ENCODE data around the gene PRG2. TPM values are rescaled to one million over a fixed set of nuclear protein-coding genes. Genes with fewer than 3 reads are reported as not detected.
A peak's percentile ranks its signal among the peaks of the same experiment; 100 is the strongest.

PRG2 gene
- total and polyA plus RNA-seq, 9 of the 15 experiments (the other 6 are each of a cell fraction or from before 2014, with no cell fraction given), result 1.8 to 78.0 (median 26.6) TPM

GRCh38 chr11:57370251-57370650 is 20.2 kb downstream of the PRG2 start (continued):
- TF ChIP-seq HDAC1 (IDR thresholded peaks at IDR 0.05), result no peak
- TF ChIP-seq SMC3 (conservative IDR thresholded peaks at IDR 0.05; ENCODE audit: insufficient read depth, low read depth, low read length), result no peak
- TF ChIP-seq ZNF79 (CRISPR knock-in tag; IDR thresholded peaks at IDR 0.05; ENCODE audit: low read depth), result no peak
- no peak for TF ChIP-seq LCOR (CRISPR knock-in tag; IDR thresholded peaks at IDR 0.05)

GRCh38 chr11:57368845-57369232 is 21.6 kb downstream of the PRG2 start:
- ATAC-seq (no peak; the same call in 2 of the 3 replicates), FAIRE-seq (no peak), DNase-seq (ENCODE audit: extremely low read depth in 1 of 4, low spot score in 3 of 4) (no peak)
- TF ChIP-seq CHD2 (IDR thresholded peaks at IDR 0.05; ENCODE audit: low read depth, low read length), result no peak
- TF ChIP-seq ZNF263 (CRISPR knock-in tag; IDR thresholded peaks at IDR 0.05; ENCODE audit: borderline replicate concordance), result peak; percentile 78
- Histone ChIP-seq H3K4me1 (replicated peaks in 1 of 2; ENCODE audit: control insufficient read depth in 2 of 2, insufficient read depth in 2 of 2, low read length in 2 of 2) (peaks cover 8 to 18% of the 10 kb centered on the region in 2 experiments; a peak in 4 of 5 replicates), H3K4me2 (ENCODE audit: insufficient read depth, low read length) (peak overlapping the region; percentile 42; the same call in 1 of the 2 replicates), H3K9ac (ENCODE audit: insufficient read depth in 1 of 2, low read depth in 2 of 2, low read length in 2 of 2) (peak overlapping the region in 1 of 2 experiments; percentile 83; a peak in 1 of 4 replicates), H2AFZ (ENCODE audit: low read depth, low read length) (peak overlapping the region; percentile 77; the same call in 1 of the 2 replicates), H4K20me1 (replicated peaks; ENCODE audit: control insufficient read depth, insufficient read depth, low read length) (no peaks in the 10 kb centered on the region), H3K36me3 (ENCODE audit: control insufficient read depth, insufficient read depth, low read length) (no peaks in the 10 kb centered on the region), H3K27ac (ENCODE audit: extremely low read depth, low read depth, low read length) (no peak overlapping the region), H3K4me3 (no peak overlapping the region), H3K79me2 (ENCODE audit: control insufficient read depth, insufficient read depth, low read length) (no peaks in the 10 kb centered on the region), H3K27me3 (ENCODE audit: control insufficient read depth in 2 of 2, insufficient read depth in 2 of 2, low read length in 2 of 2) (no peaks in the 10 kb centered on the region), H3K9me3 (replicated peaks; ENCODE audit: control insufficient read depth, insufficient read depth, low read depth, low read length) (no peaks in the 10 kb centered on the region), H3K9me1 (ENCODE audit: control insufficient read depth, insufficient read depth, low read length) (no peaks in the 10 kb centered on the region)
- in situ Hi-C loops (cut with MboI), result no loop called here
- BruUV-seq (replicated peaks), result no TSS peak
- intact Hi-C loops (cut with micrococcal nuclease), result no loop called here
- POLR2A ChIA-PET, result interaction anchor here (1.1 kb wide), 1 partner anchor 10 kb away, joined by 3 read pairs; no protein-coding TSS in a partner anchor
- CTCF ChIA-PET (ENCODE audit: low intra/inter-chr PET ratio), result no interaction called here
- 28% methylated on average over 5 of the region's 5 CpGs for WGBS (ENCODE audit: insufficient coverage, low coverage, missing lambda C conversion rate)

Measured in K562 (cell line).